Natural killer cell (primary cell): ENCODE measurements around the gene TMOD3. TPM values are rescaled to one million over a fixed set of nuclear protein-coding genes. Genes with fewer than 3 reads are reported as not detected.

Source experiments
- ATAC-seq, 3 donors: fragments of 150-1000 bp in 2 of 3; fragments of 200-7000 bp in 1 of 3; cut with Tn5 transposase; 1 replicate in 1 of 3; 2 replicates in 2 of 3; pipeline ENCODE4 v1.10.0; 2021; ENCODE audit warnings: mild to moderate bottlenecking in 2 of 3, moderate library complexity in 2 of 3
- DNase-seq, 2 donors: peaks; one replicate each; pipeline versions ENCODE4 v3.0.0 to v3.0.0-alpha.2; 2013 to 2021; ENCODE audit warnings: mixed read lengths in 1 of 2
- H3K27ac ChIP-seq: one replicate; pipeline ENCODE4 v1.5.1; 2013; ENCODE audit warnings: mild to moderate bottlenecking, low read length
- H3K27me3 ChIP-seq: one replicate; pipeline ENCODE4 v1.6.1; 2013; ENCODE audit warnings: low read length; ENCODE audit not compliant: control insufficient read depth, insufficient read depth
- H3K36me3 ChIP-seq: one replicate; pipeline ENCODE4 v1.6.1; 2013; ENCODE audit warnings: low read length; ENCODE audit not compliant: control insufficient read depth, insufficient read depth
- H3K4me1 ChIP-seq: one replicate; pipeline ENCODE4 v1.6.1; 2013; ENCODE audit warnings: low read length; ENCODE audit not compliant: control insufficient read depth, insufficient read depth
- H3K4me3 ChIP-seq: one replicate; pipeline ENCODE4 v1.5.1; 2013; ENCODE audit warnings: low read length
- H3K9me3 ChIP-seq: one replicate; pipeline ENCODE4 v1.6.1; 2013; ENCODE audit warnings: low read length; ENCODE audit not compliant: control insufficient read depth, insufficient read depth
- H3K27ac Mint-ChIP-seq, 2 donors: one replicate each; pipeline ENCODE4 v1.8.0; 2022; ENCODE audit warnings: mild to moderate bottlenecking in 2 of 2, mixed read lengths in 2 of 2, moderate library complexity in 1 of 2
- H3K27me3 Mint-ChIP-seq, 2 donors: one replicate each; pipeline ENCODE4 v1.8.0; 2022; ENCODE audit warnings: low read depth in 2 of 2, mixed read lengths in 2 of 2
- H3K36me3 Mint-ChIP-seq: one replicate; pipeline ENCODE4 v1.8.0; 2022; ENCODE audit warnings: mixed read lengths
- H3K4me1 Mint-ChIP-seq, 2 donors: one replicate each; pipeline ENCODE4 v1.8.0; 2022; ENCODE audit warnings: mixed read lengths in 2 of 2
- H3K4me3 Mint-ChIP-seq: one replicate; pipeline ENCODE4 v1.8.0; 2022; ENCODE audit warnings: mild to moderate bottlenecking, moderate library complexity, mixed read lengths
- H3K9me3 Mint-ChIP-seq, 2 donors: one replicate each; pipeline ENCODE4 v1.8.0; 2022; ENCODE audit warnings: mixed read lengths in 2 of 2
- WGBS: methylation state at CpG from one replicate; pipeline ENCODE4 v1.1.7; 2013; ENCODE audit warnings: missing lambda C conversion rate; ENCODE audit not compliant: insufficient coverage; 5-methylcytosine and 5-hydroxymethylcytosine counted together
- intact Hi-C: fragments of 100-400 bp; cut with micrococcal nuclease; formaldehyde crosslinking; loops from one replicate; pipeline ENCODE4 v1.14.2; 2022
- total RNA-seq, 4 donors: library from RNA; stranded (reverse); fragments of 120-200 nt in 1 of 4; gene quantifications; one replicate each; pipeline versions ENCODE4 v1.2.3 to v1.2.4, GENCODE V29; 2013 to 2022
- TF ChIP-seq, protein P1 (sequence below): fragments of 200-600 bp; IDR thresholded peaks from one replicate; pipeline ENCODE4 v1.8.0; 2022; ENCODE audit warnings: antibody characterized with exemption

TMOD3 gene
- total RNA-seq, 3 donors from 2014 or later (not counting 1 experiment from before 2014, with no cell fraction given) = 56.5 to 72.3 (median 69.4) TPM

DNA sequence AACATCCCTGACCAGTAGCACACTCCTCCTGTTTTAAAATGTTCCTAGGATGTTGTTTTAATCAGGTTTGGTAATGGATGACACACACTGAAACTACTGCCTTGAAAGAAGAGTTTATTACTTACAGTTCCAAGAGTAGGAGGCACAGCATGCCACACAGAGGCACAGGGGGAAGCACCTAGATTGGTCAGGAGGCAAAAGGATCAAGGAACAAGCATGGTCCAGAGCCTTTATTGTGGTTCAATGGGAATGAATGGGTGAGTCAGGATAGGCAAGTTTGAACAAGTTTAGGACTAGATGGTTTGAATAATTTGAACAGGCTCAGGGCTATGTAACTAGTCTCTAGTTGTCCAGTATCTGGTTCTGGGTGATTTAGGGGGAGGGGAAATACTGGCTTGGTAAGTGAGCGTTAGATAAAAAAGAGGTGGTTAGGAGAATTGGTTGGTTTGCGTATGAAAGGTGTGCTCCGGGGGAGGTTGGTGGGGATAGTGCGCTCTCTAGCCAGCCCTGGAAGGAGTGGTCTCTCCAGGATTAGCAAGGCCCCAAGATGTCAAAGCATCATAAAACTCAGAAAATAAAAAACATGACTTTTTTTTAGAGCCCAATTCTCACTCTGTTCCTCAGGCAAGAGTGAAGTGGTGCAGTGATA, 35.1 kb downstream of the TMOD3 start:
- Histone ChIP-seq H3K4me1 (peaks cover 9% of the 10 kb centered on the region), H3K36me3 (peaks cover 21% of the 10 kb centered on the region), H3K4me3 (no peak overlapping the region), H3K27me3 (no peaks in the 10 kb centered on the region), H3K27ac (no peak overlapping the region), H3K9me3 (no peaks in the 10 kb centered on the region)
- no peaks in the 10 kb centered on the region for H3K27me3 Mint-ChIP-seq
- no peaks in the 10 kb centered on the region for H3K9me3 Mint-ChIP-seq
- ATAC-seq = no peak
- peaks cover 40 to 49% of the 10 kb centered on the region in 2 donors for H3K4me1 Mint-ChIP-seq
- no peak for DNase-seq
- intact Hi-C loops = no loop called here
- H3K36me3 Mint-ChIP-seq = peaks cover 9% of the 10 kb centered on the region
- no peak overlapping the region for H3K27ac Mint-ChIP-seq
- 97% methylated on average over 4 of the region's 4 CpGs for WGBS
- no peak overlapping the region for H3K4me3 Mint-ChIP-seq
- TF ChIP-seq, protein P1, sequence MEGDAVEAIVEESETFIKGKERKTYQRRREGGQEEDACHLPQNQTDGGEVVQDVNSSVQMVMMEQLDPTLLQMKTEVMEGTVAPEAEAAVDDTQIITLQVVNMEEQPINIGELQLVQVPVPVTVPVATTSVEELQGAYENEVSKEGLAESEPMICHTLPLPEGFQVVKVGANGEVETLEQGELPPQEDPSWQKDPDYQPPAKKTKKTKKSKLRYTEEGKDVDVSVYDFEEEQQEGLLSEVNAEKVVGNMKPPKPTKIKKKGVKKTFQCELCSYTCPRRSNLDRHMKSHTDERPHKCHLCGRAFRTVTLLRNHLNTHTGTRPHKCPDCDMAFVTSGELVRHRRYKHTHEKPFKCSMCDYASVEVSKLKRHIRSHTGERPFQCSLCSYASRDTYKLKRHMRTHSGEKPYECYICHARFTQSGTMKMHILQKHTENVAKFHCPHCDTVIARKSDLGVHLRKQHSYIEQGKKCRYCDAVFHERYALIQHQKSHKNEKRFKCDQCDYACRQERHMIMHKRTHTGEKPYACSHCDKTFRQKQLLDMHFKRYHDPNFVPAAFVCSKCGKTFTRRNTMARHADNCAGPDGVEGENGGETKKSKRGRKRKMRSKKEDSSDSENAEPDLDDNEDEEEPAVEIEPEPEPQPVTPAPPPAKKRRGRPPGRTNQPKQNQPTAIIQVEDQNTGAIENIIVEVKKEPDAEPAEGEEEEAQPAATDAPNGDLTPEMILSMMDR = no peak

DNA sequence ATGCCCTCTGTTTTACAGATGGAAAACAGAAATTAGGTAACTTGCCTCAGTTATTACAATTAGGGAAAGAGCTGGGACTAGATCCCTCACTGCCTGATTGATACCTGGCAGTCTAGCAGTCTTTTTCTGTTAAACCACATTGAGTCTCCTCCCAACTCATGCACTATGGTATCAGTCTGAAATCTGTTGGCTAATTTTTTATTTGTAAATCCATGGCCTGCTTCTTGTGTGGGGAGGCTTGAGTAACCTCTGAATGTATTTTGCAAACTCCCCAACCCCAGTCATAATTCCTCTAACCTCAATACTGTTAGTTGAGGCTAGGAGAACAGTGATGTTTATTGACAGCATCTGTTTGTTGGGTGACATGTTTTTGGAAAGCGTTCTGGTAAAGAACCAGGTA, 35.9 kb downstream of the TMOD3 start:
- no peaks in the 10 kb centered on the region for H3K9me3 Mint-ChIP-seq
- peaks cover 10% of the 10 kb centered on the region for H3K36me3 Mint-ChIP-seq
- DNase-seq (no peak), ATAC-seq (no peak)
- WGBS = 100% methylated on average over 1 of the region's 1 CpG
- peaks cover 32 to 41% of the 10 kb centered on the region in 2 donors for H3K4me1 Mint-ChIP-seq
- Histone ChIP-seq H3K9me3 (no peaks in the 10 kb centered on the region), H3K27ac (no peak overlapping the region), H3K4me1 (peaks cover 9% of the 10 kb centered on the region), H3K4me3 (no peak overlapping the region), H3K27me3 (no peaks in the 10 kb centered on the region), H3K36me3 (peaks cover 24% of the 10 kb centered on the region)
- H3K27ac Mint-ChIP-seq = no peak overlapping the region
- H3K27me3 Mint-ChIP-seq = no peaks in the 10 kb centered on the region
- H3K4me3 Mint-ChIP-seq = no peak overlapping the region
- intact Hi-C loops = no loop called here
- TF ChIP-seq, protein P1 = no peak

DNA sequence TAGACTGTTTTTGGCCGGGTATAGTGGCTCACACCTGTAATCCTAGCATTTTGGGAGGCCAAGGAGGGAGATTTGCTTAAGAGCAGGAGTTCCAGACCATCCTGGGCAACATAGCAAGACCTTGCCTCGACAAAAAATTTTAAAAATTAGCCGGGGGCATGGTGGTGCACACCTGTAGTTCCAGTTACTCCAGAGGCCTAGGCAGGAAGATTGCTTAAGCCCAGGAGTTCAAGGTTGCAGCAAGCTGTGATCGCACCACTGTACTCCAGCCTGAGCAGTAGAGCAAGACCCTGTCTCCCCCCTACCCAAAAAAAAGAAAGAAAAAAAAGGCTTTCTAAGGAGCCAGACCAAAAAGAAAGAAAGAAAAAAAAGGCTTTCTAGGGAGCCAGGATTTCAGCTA, 36.7 kb downstream of the TMOD3 start:
- Mint-ChIP-seq H3K27me3 (no peaks in the 10 kb centered on the region), H3K4me3 (no peak overlapping the region), H3K4me1 (peaks cover 24 to 34% of the 10 kb centered on the region in 2 donors), H3K9me3 (no peaks in the 10 kb centered on the region), H3K27ac (no peak overlapping the region), H3K36me3 (peaks cover 18% of the 10 kb centered on the region)
- no peak overlapping the region for H3K4me3 ChIP-seq
- ATAC-seq (no peak), DNase-seq (no peak)
- no peak overlapping the region for H3K27ac ChIP-seq
- H3K9me3 ChIP-seq = no peaks in the 10 kb centered on the region
- peaks cover 8% of the 10 kb centered on the region for H3K4me1 ChIP-seq
- WGBS = 97% methylated on average over 4 of the region's 4 CpGs
- peaks cover 32% of the 10 kb centered on the region for H3K36me3 ChIP-seq
- intact Hi-C loops = no loop called here
- H3K27me3 ChIP-seq = no peaks in the 10 kb centered on the region
- TF ChIP-seq, protein P1 = no peak

DNA sequence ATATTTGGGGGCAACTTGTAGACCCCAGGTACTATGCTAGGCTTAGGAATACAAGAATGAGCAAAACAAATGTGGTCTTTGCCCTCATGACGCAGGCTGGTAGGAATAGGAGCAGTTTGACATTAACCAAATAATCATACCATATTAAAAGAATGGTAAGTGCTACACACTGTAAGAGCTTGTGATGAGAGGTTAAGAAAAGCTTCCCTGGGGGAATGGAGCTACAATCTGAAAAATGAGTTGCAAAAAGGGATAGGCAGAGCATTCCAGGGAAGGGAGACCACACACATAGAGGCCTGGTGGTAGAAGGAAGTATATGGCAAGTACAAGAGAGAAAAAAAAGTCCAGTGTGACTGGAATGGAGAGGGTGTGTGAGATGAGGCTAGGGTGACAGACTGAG, 37.3 kb downstream of the TMOD3 start:
- ATAC-seq = no peak
- intact Hi-C loops = no loop called here
- H3K36me3 Mint-ChIP-seq = peaks cover 19% of the 10 kb centered on the region

More for the DNA sequence above, 37.3 kb downstream of the TMOD3 start:
- Mint-ChIP-seq H3K27ac (peak overlapping the region; percentile 19 to 24), H3K4me1 (peaks cover 18 to 28% of the 10 kb centered on the region in 2 donors), H3K27me3 (no peaks in the 10 kb centered on the region), H3K4me3 (no peak overlapping the region), H3K9me3 (no peaks in the 10 kb centered on the region)
- peaks cover 36% of the 10 kb centered on the region for H3K36me3 ChIP-seq
- no peaks in the 10 kb centered on the region for H3K9me3 ChIP-seq
- no CpG with 5 or more reads among the region's 1 CpG for WGBS
- H3K4me3 ChIP-seq = no peak overlapping the region
- no peak for DNase-seq
- peaks cover 4% of the 10 kb centered on the region for H3K4me1 ChIP-seq
- TF ChIP-seq, protein P1 = no peak
- H3K27ac ChIP-seq = no peak overlapping the region
- no peaks in the 10 kb centered on the region for H3K27me3 ChIP-seq
